Measurements from ENCODE around the gene SKOR1.

Gene SKOR1

DNA sequence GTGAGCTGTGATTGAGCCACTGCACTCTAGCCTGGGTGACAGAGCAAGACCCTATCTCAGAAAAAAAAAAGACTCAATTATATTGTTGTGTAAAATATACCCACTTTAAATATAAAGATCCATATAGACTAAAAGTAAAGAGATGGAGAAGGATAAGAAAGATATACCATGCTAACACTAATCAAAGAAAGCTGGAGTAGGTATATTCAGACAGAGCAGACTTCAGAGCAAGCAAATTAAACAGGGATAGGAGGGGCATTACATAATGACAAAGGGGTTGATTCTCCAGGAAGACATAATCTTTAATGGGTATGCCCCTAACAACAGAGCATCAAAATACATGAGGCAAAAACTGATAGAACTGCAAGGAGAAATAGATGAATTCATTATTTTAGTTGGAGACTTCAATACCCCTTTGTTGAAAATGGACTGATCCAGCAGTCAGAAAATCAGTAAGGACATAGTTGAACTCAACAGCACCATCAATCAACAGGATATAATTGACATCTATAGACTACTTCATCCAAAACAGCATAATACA, 45.6 kb downstream of the SKOR1 start:
- no peak for DNase-seq (ENCODE audit: low spot score in 2 of 2)
- H3K4me1 ChIP-seq: peaks cover 3% of the 10 kb centered on the region
- in situ Hi-C loops (cut with MboI; ENCODE audit: low sequenced_read_pairs): no loop called here
- H3K4me3 ChIP-seq: no peak overlapping the region
- 0 out of 2 replicates have a peak, but pooled peaks cover 4% of the 10 kb centered on the region for H3K27me3 ChIP-seq (ENCODE audit: low read depth)
- peaks cover 4% of the 10 kb centered on the region for H3K9me3 ChIP-seq
- H3K36me3 ChIP-seq (replicated peaks): no peaks in the 10 kb centered on the region

DNA sequence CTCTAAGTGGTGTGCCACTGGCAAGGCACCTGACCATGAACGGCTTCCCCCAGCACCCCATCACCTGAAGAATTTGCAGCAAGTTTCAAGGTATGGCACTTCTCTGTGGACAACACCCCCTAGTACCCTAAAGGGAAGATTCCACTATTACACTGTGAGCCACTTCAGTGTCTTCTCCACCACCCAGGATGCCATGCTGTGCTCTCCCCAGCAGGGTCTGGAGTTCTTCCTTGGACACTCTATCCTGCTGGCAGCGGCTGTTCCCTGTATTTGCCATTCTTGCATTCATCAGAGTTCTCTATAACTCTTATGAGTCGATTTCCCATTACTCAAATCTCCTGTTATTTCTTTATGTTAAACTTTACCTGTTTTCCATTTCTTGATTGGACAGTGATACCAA, 48.5 kb downstream of the SKOR1 start:
- 0 out of 2 replicates have a peak, but pooled peaks cover 4% of the 10 kb centered on the region for H3K27me3 ChIP-seq (ENCODE audit: low read depth)
- in situ Hi-C loops (cut with MboI; ENCODE audit: low sequenced_read_pairs): no loop called here
- peaks cover 7% of the 10 kb centered on the region for H3K9me3 ChIP-seq
- H3K4me1 ChIP-seq: no peaks in the 10 kb centered on the region
- peak in 1 of 2 experiments; percentile 6 for DNase-seq (ENCODE audit: low spot score in 2 of 2)
- no peaks in the 10 kb centered on the region for H3K36me3 ChIP-seq (replicated peaks)
- no peak overlapping the region for H3K4me3 ChIP-seq

DNA sequence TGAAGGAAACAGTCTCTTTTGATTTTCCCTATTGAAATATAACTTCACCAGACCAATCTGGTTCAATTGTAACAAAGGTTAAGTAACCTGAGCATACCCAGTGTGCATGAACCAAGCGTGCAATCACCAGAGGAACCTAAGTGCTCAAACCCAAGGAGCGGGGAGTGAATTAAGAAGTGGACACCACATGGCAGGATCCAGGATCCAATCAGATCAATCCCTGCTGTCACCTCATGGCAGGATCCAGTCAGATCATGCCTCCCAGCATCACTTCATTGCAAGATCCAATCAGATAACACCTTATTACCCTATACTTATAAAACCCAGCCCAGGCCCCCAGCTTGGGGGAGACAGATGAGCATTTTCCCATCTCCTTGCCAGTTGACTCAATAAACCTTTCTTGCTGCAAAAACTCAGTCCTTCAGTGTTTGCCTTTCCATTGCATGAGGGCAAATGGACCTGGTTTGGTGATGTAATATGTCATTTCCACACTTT, 53.5 kb downstream of the SKOR1 start:
- Histone ChIP-seq H3K27me3 (ENCODE audit: low read depth) (no peaks in the 10 kb centered on the region), H3K9me3 (peaks cover 3% of the 10 kb centered on the region; the same call in 1 of the 2 replicates), H3K4me3 (no peak overlapping the region), H3K36me3 (replicated peaks) (no peaks in the 10 kb centered on the region), H3K4me1 (no peaks in the 10 kb centered on the region)
- in situ Hi-C loops (cut with MboI; ENCODE audit: low sequenced_read_pairs): no loop called here
- peak in 1 of 2 experiments; percentile 17 for DNase-seq (ENCODE audit: low spot score in 2 of 2)

DNA sequence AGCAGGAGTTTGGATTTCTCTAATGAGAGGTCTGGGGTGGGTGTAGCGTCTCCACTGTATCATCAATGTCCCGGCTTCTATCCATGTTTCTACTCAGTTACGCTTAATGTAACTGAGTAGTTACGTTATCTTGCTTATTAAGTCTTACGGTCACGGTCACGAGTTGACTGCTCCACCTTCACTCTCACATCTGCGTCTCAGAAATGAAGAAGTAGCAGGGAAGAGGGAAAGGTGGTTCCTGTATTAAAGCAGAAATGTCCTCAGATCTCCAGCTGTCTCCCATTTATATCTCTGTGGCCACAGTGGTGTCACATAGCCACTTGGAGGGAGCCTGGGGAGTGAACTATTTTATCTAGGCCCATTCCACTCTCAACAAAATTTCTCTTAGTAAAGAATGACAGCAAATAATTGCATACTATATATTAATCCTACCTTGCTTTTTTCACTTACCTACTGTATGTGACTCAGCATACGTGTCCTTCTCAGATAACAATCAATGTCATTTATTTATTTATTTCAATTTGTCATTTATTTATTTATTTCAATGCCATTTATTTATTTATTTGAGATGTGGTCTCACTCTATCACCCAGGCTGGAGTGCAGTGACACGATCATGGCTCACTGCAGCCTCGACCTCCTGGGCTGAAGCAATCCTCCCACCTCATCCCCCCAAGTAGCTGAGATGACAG, 54.3 kb downstream of the SKOR1 start:
- Histone ChIP-seq H3K27me3 (ENCODE audit: low read depth) (no peaks in the 10 kb centered on the region), H3K9me3 (0 out of 2 replicates have a peak, but pooled peaks cover 3% of the 10 kb centered on the region), H3K4me3 (no peak overlapping the region), H3K4me1 (peaks cover 5% of the 10 kb centered on the region), H3K36me3 (replicated peaks) (no peaks in the 10 kb centered on the region)
- peak in 1 of 2 experiments; percentile 3 for DNase-seq (ENCODE audit: low spot score in 2 of 2)
- in situ Hi-C loops (cut with MboI; ENCODE audit: low sequenced_read_pairs): no loop called here

- Histone ChIP-seq H3K9me3 (0 out of 2 replicates have a peak, but pooled peaks cover 3% of the 10 kb centered on the region), H3K27me3 (ENCODE audit: low read depth) (no peaks in the 10 kb centered on the region), H3K36me3 (replicated peaks) (no peaks in the 10 kb centered on the region), H3K4me3 (no peak overlapping the region), H3K4me1 (peaks cover 12% of the 10 kb centered on the region)
- peak in 1 of 2 experiments; percentile 8 for DNase-seq (ENCODE audit: low spot score in 2 of 2)
- in situ Hi-C loops (cut with MboI; ENCODE audit: low sequenced_read_pairs): no loop called here
These were observed 55.4 kb downstream of the SKOR1 start for GRCh38 chr15:67880651-67881182.

- in situ Hi-C loops (cut with MboI; ENCODE audit: low sequenced_read_pairs): no loop called here
- Histone ChIP-seq H3K4me1 (peaks cover 12% of the 10 kb centered on the region), H3K4me3 (no peak overlapping the region), H3K36me3 (replicated peaks) (no peaks in the 10 kb centered on the region), H3K9me3 (0 out of 2 replicates have a peak, but pooled peaks cover 3% of the 10 kb centered on the region), H3K27me3 (ENCODE audit: low read depth) (no peaks in the 10 kb centered on the region)
- DNase-seq (ENCODE audit: low spot score in 2 of 2): no peak
These were observed 57.4 kb downstream of the SKOR1 start for GRCh38 chr15:67882487-67883233.

- Histone ChIP-seq H3K27me3 (ENCODE audit: low read depth) (no peaks in the 10 kb centered on the region), H3K4me3 (no peak overlapping the region), H3K4me1 (peaks cover 12% of the 10 kb centered on the region), H3K36me3 (replicated peaks) (no peaks in the 10 kb centered on the region), H3K9me3 (0 out of 2 replicates have a peak, but pooled peaks cover 3% of the 10 kb centered on the region)
- DNase-seq (ENCODE audit: low spot score in 2 of 2): no peak
- in situ Hi-C loops (cut with MboI; ENCODE audit: low sequenced_read_pairs): no loop called here
These were observed 58.0 kb downstream of the SKOR1 start for GRCh38 chr15:67883234-67883773.

DNA sequence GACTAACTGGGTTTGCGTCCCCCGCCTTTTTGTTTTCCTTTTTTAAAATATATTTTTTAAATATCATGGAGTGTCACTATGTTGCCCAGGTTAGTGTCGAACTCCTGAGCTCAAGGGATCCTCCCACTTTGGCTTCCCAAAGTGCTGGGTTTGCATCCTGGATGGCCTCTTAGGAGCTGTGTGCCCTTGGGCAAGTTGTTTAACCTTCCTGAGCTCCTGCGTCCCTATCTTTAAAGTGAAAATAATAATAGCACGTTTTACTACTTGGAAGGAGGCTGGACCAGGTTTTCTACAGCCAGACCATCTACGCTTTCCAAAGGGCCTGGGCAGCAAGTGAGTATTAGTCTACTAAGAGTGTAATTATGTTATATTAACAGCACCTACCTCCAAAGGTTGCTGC, 58.7 kb downstream of the SKOR1 start:
- in situ Hi-C loops (cut with MboI; ENCODE audit: low sequenced_read_pairs): no loop called here
- no peaks in the 10 kb centered on the region for H3K27me3 ChIP-seq (ENCODE audit: low read depth)
- no peaks in the 10 kb centered on the region for H3K36me3 ChIP-seq (replicated peaks)
- H3K4me3 ChIP-seq: peak overlapping the region; percentile 26; the same call in 1 of the 2 replicates
- H3K4me1 ChIP-seq: peaks cover 12% of the 10 kb centered on the region
- no peak for DNase-seq (ENCODE audit: low spot score in 2 of 2)
- no peaks in the 10 kb centered on the region for H3K9me3 ChIP-seq

Measured in HAP-1 (cell line).